ENCODE results near the gene VWA5A.

GRCh38 chr11:124168796-124169195, 53.5 kb downstream of the VWA5A start:
- TF ChIP-seq, protein P1, sequence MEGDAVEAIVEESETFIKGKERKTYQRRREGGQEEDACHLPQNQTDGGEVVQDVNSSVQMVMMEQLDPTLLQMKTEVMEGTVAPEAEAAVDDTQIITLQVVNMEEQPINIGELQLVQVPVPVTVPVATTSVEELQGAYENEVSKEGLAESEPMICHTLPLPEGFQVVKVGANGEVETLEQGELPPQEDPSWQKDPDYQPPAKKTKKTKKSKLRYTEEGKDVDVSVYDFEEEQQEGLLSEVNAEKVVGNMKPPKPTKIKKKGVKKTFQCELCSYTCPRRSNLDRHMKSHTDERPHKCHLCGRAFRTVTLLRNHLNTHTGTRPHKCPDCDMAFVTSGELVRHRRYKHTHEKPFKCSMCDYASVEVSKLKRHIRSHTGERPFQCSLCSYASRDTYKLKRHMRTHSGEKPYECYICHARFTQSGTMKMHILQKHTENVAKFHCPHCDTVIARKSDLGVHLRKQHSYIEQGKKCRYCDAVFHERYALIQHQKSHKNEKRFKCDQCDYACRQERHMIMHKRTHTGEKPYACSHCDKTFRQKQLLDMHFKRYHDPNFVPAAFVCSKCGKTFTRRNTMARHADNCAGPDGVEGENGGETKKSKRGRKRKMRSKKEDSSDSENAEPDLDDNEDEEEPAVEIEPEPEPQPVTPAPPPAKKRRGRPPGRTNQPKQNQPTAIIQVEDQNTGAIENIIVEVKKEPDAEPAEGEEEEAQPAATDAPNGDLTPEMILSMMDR (IDR thresholded peaks at IDR 0.05) = no peak
- no peak for TF ChIP-seq POLR2A (IDR thresholded peaks at IDR 0.05)
